OCI-LY3 (cell line): ENCODE measurements around the gene TGM5.

Experiments
- EZH2phosphoT487 ChIP-seq: fragments of 200-600 bp; shearing (Covaris generic); IDR thresholded peaks from 2 replicates; pipeline ENCODE4 v1.6.1; 2018; ENCODE audit warnings: antibody characterized with exemption, mixed run types, low read depth
- TF ChIP-seq, protein P1 (sequence below): fragments of 200-600, 300-600 bp; sonication (generic); IDR thresholded peaks from 2 replicates; pipeline ENCODE4 v1.5.1; 2014; ENCODE audit warnings: antibody characterized with exemption, low read length, low read depth

DNA sequence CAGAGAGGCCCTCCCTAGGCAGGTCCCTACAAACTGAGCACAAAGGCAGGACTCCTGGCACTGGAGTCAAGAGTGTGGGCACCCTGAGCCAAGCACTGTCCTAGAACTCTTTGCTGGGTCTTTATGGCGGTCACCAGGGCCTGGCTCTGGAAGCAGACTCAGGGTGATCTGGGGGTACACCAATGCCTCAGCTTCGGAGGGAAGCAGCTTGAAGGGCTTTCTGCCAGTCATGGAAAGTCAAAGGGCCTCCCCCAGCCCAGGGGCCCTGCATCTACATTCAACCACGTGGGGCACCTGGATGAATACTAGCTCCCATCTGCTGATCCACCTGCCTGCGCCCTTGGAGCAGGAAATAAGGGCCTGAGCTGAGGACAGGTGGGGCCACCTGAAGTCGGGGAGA, 53.3 kb downstream of the TGM5 start:
- no peak for TF ChIP-seq EZH2phosphoT487
- TF ChIP-seq, protein P1, sequence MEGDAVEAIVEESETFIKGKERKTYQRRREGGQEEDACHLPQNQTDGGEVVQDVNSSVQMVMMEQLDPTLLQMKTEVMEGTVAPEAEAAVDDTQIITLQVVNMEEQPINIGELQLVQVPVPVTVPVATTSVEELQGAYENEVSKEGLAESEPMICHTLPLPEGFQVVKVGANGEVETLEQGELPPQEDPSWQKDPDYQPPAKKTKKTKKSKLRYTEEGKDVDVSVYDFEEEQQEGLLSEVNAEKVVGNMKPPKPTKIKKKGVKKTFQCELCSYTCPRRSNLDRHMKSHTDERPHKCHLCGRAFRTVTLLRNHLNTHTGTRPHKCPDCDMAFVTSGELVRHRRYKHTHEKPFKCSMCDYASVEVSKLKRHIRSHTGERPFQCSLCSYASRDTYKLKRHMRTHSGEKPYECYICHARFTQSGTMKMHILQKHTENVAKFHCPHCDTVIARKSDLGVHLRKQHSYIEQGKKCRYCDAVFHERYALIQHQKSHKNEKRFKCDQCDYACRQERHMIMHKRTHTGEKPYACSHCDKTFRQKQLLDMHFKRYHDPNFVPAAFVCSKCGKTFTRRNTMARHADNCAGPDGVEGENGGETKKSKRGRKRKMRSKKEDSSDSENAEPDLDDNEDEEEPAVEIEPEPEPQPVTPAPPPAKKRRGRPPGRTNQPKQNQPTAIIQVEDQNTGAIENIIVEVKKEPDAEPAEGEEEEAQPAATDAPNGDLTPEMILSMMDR = no peak
